GM12865 (cell line): ENCODE results near the gene DGKZ.

Source experiments
- DNase-seq: peaks from one replicate; pipeline ENCODE4 v3.0.0; 2010; ENCODE audit warnings: low read depth
- H3K4me3 ChIP-seq: 2 replicates; pipeline ENCODE4 v1.5.1; 2011; ENCODE audit warnings: mild to moderate bottlenecking, low read depth, low read length, control low read depth
- CTCF ChIP-seq: IDR thresholded peaks from 2 replicates; pipeline ENCODE4 v1.5.1; 2011; ENCODE audit warnings: low read length, control low read depth, low read depth, inconsistent platforms; ENCODE audit not compliant: insufficient read depth; ENCODE audit errors: missing control alignments

The DGKZ gene

GRCh38 chr11:46389450-46390330, 42.4 kb downstream of the DGKZ start:
- H3K4me3 ChIP-seq, result peak overlapping the region; percentile 42
- TF ChIP-seq CTCF, result peak; percentile 90
- DNase-seq, result peak; percentile 73

- no peak for DNase-seq
- no peak for TF ChIP-seq CTCF
- H3K4me3 ChIP-seq, result no peak overlapping the region
These were observed 43.3 kb downstream of the DGKZ start for GRCh38 chr11:46390331-46391171.

GRCh38 chr11:46391186-46391577, 43.9 kb downstream of the DGKZ start:
- DNase-seq, result no peak
- no peak overlapping the region for H3K4me3 ChIP-seq
- TF ChIP-seq CTCF, result no peak

DNA sequence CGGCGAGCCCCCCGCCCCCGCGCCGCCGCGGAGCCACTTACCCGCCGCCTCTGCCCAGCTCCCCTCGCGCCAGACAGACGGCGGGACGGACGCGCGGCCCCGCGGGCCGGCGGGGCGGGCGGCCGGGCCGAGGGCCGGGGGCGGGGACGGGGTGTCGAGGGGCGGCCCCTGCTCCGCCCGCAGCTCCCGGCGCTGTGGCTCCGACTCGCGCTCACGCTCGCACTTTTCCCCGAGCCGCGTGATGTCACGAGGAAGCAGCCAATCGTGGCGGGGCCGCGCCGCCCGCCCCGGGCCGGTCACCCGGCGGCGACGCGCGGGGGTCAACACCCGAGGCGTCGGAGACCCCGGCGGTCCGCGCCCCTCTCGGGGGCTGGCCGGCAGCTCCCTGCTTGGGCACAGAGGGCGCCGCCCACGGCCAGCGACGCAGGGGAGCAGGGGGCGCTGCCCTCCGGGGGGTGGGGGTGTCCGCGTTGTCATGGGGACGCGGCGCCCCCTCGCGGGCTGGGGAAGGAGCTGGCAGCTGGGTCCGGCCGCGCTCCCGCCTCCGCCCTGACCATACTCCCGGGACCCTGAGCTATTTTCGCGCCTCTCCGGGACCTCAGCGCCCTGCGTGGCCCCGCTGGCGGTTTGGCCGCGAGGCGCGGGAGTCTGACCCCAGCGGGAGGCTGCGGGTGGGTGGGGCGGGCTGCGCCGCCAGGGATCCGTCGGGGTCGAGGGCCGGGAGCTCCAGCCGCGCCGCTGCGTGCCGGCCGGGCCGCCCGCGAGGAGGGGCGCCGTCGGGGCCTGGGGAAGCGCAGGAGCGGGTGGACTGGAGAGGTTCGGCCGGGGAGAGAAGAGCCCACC, 44.5 kb downstream of the DGKZ start, which contains the start of gene CHRM4:
CHRM4 (minus strand) TSS at position 199 of the 843 bp plus-strand sequence. CDS start 5,219 bp downstream, outside the sequence.
- DNase-seq, result no peak
- no peak within 1 kb of the TSS; the same call in 1 of the 2 replicates for H3K4me3 ChIP-seq
- TF ChIP-seq CTCF, result peak; percentile 9

GRCh38 chr11:46392421-46393230, 45.4 kb downstream of the DGKZ start:
- no peak overlapping the region for H3K4me3 ChIP-seq
- peak; percentile 84 for DNase-seq
- TF ChIP-seq CTCF, result no peak

GRCh38 chr11:46393231-46393616, 46.0 kb downstream of the DGKZ start:
- DNase-seq, result no peak
- no peak overlapping the region for H3K4me3 ChIP-seq
- TF ChIP-seq CTCF, result no peak
